HG03025 (cell line): ENCODE measurements around the gene GRM5.

ENCODE experiments used
- ATAC-seq: cut with Tn5 transposase; IDR thresholded peaks from one replicate; pipeline ENCODE4 v1.9.1; 2021; ENCODE audit warnings: mild to moderate bottlenecking, moderate library complexity; ENCODE audit not compliant: unreplicated experiment, low FRiP score

Gene GRM5

GRCh38 chr11:88631497-88631896 lies 434.3 kb downstream of the GRM5 start:
- no peak for ATAC-seq

- ATAC-seq, result no peak
Observed at GRCh38 chr11:88629496-88629895, 436.3 kb downstream of the GRM5 start.

GRCh38 chr11:88626216-88626615 lies 439.6 kb downstream of the GRM5 start:
- ATAC-seq, result no peak

- ATAC-seq, result no peak
Observed at GRCh38 chr11:88623531-88623930, 442.3 kb downstream of the GRM5 start.

- ATAC-seq, result no peak
Observed at GRCh38 chr11:88620568-88621130, 445.1 kb downstream of the GRM5 start.

- no peak for ATAC-seq
Observed at GRCh38 chr11:88619656-88620385, 446.0 kb downstream of the GRM5 start.

- ATAC-seq, result no peak
Observed at GRCh38 chr11:88619071-88619425, 446.7 kb downstream of the GRM5 start.

GRCh38 chr11:88618327-88619070 lies 447.3 kb downstream of the GRM5 start:
- no peak for ATAC-seq

- no peak for ATAC-seq
Observed at GRCh38 chr11:88617226-88617625, 448.6 kb downstream of the GRM5 start.

GRCh38 chr11:88604260-88604659 lies 461.5 kb downstream of the GRM5 start:
- no peak for ATAC-seq

- no peak for ATAC-seq
Observed at GRCh38 chr11:88603091-88603867, 462.5 kb downstream of the GRM5 start.

GRCh38 chr11:88597387-88597786 lies 468.4 kb downstream of the GRM5 start:
- ATAC-seq, result no peak

GRCh38 chr11:88596786-88597185 lies 469.0 kb downstream of the GRM5 start:
- ATAC-seq, result no peak

GRCh38 chr11:88594274-88594950 lies 471.4 kb downstream of the GRM5 start:
- ATAC-seq, result no peak

GRCh38 chr11:88590361-88590760 lies 475.4 kb downstream of the GRM5 start:
- ATAC-seq, result no peak

GRCh38 chr11:88583251-88583650 lies 482.5 kb downstream of the GRM5 start:
- ATAC-seq, result no peak

- ATAC-seq, result no peak
Observed at GRCh38 chr11:88579466-88579865, 486.3 kb downstream of the GRM5 start.

GRCh38 chr11:88576741-88577140 lies 489.0 kb downstream of the GRM5 start:
- no peak for ATAC-seq

GRCh38 chr11:88575916-88576315 lies 489.9 kb downstream of the GRM5 start:
- no peak for ATAC-seq

- ATAC-seq, result no peak
Observed at GRCh38 chr11:88569342-88569741, 496.4 kb downstream of the GRM5 start.

GRCh38 chr11:88555829-88556202 lies 510.0 kb downstream of the GRM5 start:
- ATAC-seq, result no peak
